GM12873 (cell line): ENCODE data around the gene UBASH3A.

ENCODE experiments used
- TF ChIP-seq, protein P1 (sequence below): IDR thresholded peaks from 2 replicates; pipeline ENCODE4 v1.5.1; 2012; ENCODE audit warnings: low read depth, mild to moderate bottlenecking, moderate library complexity, low read length, control low read depth; ENCODE audit not compliant: insufficient read depth; ENCODE audit errors: missing control alignments

Gene UBASH3A

GRCh38 chr21:42421018-42421793 lies 17.5 kb downstream of the UBASH3A start:
- TF ChIP-seq, protein P1, sequence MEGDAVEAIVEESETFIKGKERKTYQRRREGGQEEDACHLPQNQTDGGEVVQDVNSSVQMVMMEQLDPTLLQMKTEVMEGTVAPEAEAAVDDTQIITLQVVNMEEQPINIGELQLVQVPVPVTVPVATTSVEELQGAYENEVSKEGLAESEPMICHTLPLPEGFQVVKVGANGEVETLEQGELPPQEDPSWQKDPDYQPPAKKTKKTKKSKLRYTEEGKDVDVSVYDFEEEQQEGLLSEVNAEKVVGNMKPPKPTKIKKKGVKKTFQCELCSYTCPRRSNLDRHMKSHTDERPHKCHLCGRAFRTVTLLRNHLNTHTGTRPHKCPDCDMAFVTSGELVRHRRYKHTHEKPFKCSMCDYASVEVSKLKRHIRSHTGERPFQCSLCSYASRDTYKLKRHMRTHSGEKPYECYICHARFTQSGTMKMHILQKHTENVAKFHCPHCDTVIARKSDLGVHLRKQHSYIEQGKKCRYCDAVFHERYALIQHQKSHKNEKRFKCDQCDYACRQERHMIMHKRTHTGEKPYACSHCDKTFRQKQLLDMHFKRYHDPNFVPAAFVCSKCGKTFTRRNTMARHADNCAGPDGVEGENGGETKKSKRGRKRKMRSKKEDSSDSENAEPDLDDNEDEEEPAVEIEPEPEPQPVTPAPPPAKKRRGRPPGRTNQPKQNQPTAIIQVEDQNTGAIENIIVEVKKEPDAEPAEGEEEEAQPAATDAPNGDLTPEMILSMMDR, result no peak

GRCh38 chr21:42423197-42423675 lies 19.5 kb downstream of the UBASH3A start:
- TF ChIP-seq, protein P1, result no peak

DNA sequence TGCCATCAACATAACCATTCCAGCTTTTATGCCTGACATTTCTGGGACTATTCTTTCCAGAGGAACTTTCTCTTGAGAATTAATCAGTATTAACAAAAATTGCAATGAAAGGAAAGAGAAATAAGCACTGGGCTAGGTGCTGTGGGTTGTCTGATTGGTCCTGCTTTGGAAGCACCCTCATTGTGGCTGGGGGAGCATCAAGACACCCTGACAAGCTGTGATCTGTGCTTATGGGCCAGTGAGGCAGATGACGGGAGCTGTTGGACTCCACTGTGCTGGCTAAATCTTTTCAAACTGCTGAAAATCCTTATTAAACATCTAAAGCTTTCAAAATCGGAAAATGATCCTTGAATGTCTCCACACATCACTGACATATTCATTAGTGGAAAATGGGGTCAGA lies 20.0 kb downstream of the UBASH3A start:
- TF ChIP-seq, protein P1, result no peak

DNA sequence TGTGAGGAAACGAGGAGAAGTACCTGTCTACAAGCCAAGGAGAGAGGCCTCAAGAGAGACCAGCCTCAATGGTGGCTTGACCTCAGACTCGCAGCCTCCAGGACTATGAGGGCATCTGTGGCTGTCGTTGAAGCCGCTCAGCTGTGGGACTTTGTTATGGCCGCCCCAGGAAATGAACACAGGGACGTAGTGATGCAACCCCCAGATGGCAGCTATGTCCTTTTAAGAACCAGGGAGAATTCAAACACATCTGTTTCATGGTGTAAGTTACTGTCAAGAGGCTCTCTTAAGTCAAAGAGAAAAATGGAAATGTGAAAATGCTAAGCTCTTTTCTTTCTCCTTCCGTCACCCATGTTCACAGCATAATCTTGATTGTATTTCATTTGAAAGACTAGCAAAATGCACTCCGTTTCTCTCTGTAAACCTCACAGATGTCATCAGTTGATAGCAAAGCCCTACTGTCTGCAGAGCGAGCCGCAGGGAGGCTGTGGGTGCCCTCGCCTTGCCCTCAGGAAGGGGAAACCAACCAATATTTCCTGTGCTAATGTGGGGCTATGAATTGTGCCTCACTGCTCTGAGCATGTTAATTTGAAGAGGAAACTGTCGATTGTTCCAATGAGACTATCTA lies 21.3 kb downstream of the UBASH3A start:
- TF ChIP-seq, protein P1, result no peak

DNA sequence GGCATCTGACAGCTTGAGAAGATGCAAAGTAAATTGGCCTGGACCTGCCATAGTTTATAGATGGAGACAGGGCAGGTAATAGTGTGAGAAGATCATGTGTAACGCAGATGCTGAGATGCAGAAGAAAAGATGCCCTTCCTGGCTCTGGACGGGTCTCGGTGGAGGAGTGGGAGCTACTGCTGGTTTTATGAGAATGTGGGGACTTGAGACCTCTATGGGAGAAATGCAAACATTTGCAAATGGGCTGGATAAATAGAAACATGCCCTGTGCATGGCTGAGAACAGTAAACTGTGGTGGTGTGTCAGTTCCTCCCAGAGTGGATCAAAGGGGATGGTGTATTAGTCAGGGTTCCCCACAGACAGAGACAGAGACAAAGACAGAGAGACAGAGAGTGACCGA lies 21.9 kb downstream of the UBASH3A start:
- TF ChIP-seq, protein P1, result no peak

GRCh38 chr21:42426424-42426823 lies 22.7 kb downstream of the UBASH3A start:
- TF ChIP-seq, protein P1, result no peak

DNA sequence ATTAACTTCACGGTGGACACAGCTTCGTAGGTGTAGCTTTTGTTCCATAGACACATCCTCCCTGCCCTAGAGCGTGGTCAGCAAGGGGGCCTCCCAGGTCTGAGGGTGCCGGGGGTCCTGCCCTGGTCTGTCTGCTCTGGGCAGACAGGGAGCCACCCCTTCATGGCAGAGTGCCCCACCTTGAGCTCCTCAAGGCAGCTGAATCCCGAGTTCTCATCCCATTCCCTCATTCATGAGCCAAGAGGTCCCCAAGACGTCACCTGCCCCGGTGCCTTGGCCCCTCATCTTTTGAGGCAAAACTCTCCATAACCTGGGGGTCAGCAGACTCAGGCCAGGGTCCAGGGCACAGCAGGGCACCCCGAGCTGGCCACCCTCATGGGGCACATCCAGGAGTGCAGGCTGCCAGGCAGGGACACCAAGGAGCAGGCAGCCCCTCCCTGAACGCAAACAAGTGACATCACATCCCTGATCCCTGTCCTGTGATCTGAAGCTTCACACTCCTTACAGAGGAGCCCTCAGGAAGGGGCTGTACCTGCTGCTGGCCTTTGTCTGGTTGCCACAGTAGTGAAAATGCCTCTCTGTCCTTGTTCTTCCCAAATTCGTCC lies 23.3 kb downstream of the UBASH3A start:
- TF ChIP-seq, protein P1, result no peak
